RWPE2 (cell line): ENCODE measurements around the gene CTXND1.
"Not testable (repeated sequence)": the region's sequence is repeated elsewhere in the genome, so short reads cannot be mapped to it uniquely, and the experiment has no call there.

Experiments used
- ATAC-seq: fragments of 200-7000 bp; cut with Tn5 transposase; 3 replicates; pipeline ENCODE4 v1.9.1; 2021; ENCODE audit warnings: low read depth
- DNase-seq: peaks from one replicate; pipeline ENCODE4 v3.0.0-alpha.2; 2020; ENCODE audit warnings: low spot score
- H3K27ac ChIP-seq: fragments of 450-650 bp; 2 replicates; pipeline ENCODE4 v1.5.1; 2017; ENCODE audit warnings: mild to moderate bottlenecking; ENCODE audit not compliant: poor library complexity, severe bottlenecking
- H3K27me3 ChIP-seq: fragments of 250-450 bp; sonication (Bioruptor Pico); 2 replicates; pipeline ENCODE4 v1.5.1; 2021; ENCODE audit warnings: mild to moderate bottlenecking, moderate library complexity; ENCODE audit not compliant: insufficient read depth, poor library complexity, severe bottlenecking
- H3K36me3 ChIP-seq: fragments of 250-450 bp; sonication (Bioruptor Pico); 2 replicates; pipeline ENCODE4 v1.5.1; 2020; ENCODE audit warnings: low read depth, mild to moderate bottlenecking, moderate library complexity
- H3K4me1 ChIP-seq: fragments of 250-450 bp; sonication (Bioruptor Pico); 2 replicates; pipeline ENCODE4 v1.5.1; 2021; ENCODE audit warnings: mild to moderate bottlenecking, moderate library complexity; ENCODE audit not compliant: insufficient read depth, poor library complexity, severe bottlenecking
- H3K4me3 ChIP-seq: fragments of 250-450 bp; sonication (Bioruptor Pico); 2 replicates; pipeline ENCODE4 v1.5.1; 2021; ENCODE audit warnings: mild to moderate bottlenecking, moderate library complexity; ENCODE audit not compliant: severe bottlenecking
- H3K9me3 ChIP-seq: fragments of 250-450 bp; sonication (Bioruptor Pico); 2 replicates; pipeline ENCODE4 v1.5.1; 2021; ENCODE audit warnings: mild to moderate bottlenecking, moderate library complexity; ENCODE audit not compliant: severe bottlenecking
- TF ChIP-seq, protein P1 (sequence below): fragments of 450-650 bp; IDR thresholded peaks from one replicate; pipeline ENCODE4 v1.5.1; 2017; ENCODE audit warnings: mild to moderate bottlenecking, moderate library complexity; ENCODE audit not compliant: poor library complexity, severe bottlenecking

The CTXND1 gene

DNA sequence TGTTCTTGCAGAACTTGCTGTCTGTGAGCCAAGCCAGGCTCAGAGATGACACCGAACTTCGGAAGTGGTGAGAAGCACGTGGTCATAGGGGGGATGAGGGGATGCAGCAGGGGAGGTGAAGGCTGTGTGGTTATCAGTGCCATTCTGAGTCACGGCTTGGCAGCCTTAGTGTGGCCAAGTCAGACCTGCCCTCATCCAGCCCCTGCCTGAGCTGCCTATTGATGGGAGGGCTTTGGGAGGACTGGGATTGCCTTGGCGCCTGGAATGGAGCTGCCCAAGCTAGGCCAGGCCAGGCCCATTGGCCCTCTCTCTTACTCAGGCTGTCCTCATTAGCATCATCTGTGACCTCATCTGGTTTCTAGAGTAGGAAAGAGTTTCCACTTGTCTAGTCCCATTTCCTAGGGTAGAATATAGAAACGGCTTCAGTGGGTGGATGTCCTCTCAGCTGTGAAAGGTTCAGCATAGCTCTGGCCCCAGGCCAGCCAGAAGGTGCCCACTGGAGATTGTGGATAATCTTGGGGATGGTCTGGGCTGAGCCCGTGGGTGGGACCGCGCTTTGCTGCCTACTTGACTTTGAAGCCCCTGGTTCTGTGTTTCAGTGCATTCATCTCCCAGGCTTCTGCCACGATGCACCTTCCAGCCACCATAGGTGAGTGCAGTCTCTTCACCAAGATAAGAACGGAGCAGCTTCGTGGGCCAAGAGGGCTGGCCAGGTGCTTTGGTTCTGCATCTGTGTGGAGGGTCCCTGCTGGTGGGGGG is 92.0 kb downstream of the CTXND1 start:
- peak overlapping the region; percentile 54 for H3K27ac ChIP-seq
- peaks cover 10% of the 10 kb centered on the region for H3K4me1 ChIP-seq
- H3K4me3 ChIP-seq: no peak overlapping the region
- H3K27me3 ChIP-seq: no peaks in the 10 kb centered on the region
- ATAC-seq (no peak), DNase-seq (peak; percentile 51)
- H3K36me3 ChIP-seq: peaks cover 32% of the 10 kb centered on the region
- no peaks in the 10 kb centered on the region for H3K9me3 ChIP-seq
- TF ChIP-seq, protein P1, sequence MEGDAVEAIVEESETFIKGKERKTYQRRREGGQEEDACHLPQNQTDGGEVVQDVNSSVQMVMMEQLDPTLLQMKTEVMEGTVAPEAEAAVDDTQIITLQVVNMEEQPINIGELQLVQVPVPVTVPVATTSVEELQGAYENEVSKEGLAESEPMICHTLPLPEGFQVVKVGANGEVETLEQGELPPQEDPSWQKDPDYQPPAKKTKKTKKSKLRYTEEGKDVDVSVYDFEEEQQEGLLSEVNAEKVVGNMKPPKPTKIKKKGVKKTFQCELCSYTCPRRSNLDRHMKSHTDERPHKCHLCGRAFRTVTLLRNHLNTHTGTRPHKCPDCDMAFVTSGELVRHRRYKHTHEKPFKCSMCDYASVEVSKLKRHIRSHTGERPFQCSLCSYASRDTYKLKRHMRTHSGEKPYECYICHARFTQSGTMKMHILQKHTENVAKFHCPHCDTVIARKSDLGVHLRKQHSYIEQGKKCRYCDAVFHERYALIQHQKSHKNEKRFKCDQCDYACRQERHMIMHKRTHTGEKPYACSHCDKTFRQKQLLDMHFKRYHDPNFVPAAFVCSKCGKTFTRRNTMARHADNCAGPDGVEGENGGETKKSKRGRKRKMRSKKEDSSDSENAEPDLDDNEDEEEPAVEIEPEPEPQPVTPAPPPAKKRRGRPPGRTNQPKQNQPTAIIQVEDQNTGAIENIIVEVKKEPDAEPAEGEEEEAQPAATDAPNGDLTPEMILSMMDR: no peak

DNA sequence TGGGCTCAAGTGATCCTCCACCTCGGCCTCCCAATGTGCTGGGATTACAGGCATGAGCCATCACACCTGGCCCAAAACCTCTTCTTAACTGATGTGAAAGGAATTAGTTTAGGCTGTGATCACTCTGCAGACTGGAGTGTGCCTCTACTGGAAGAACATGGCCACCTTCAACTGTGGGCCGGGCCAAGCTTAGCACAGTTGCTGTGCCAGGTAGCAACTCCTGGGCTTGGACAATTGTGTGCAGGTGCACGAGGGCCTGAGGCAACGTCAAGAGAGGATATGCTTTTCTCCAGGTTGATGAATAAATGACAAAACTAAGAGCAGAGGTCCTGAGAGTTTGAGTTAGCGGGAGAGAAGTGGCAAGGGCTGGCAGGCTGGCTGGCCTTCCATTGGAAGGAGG is 92.7 kb downstream of the CTXND1 start:
- Histone ChIP-seq H3K4me3 (no peak overlapping the region), H3K4me1 (peaks cover 10% of the 10 kb centered on the region), H3K9me3 (no peaks in the 10 kb centered on the region), H3K27me3 (no peaks in the 10 kb centered on the region), H3K27ac (no peak overlapping the region), H3K36me3 (peaks cover 25% of the 10 kb centered on the region)
- ATAC-seq (no peak), DNase-seq (peak; percentile 52)
- TF ChIP-seq, protein P1: no peak

DNA sequence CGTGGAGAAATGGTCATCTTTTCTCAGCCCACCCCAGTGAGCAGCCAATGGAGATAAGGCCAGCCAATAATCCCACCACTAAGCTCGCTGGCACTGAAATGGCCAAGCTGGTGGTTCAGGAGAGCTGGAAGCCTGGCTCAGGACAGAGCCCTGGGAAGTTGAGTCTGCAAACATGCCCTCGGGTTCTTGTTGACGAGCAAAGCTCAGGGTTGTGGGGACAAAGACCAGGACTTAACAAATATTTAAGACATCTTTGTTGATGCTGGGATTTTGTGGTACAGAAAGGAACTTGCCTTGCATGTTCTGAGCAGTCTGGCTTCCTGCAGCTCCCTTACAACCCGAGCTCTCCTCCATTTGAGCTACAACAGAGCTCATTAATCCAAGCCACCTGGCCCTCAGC is 94.8 kb downstream of the CTXND1 start:
- no peaks in the 10 kb centered on the region for H3K27me3 ChIP-seq
- TF ChIP-seq, protein P1: no peak
- H3K36me3 ChIP-seq: peaks cover 16% of the 10 kb centered on the region
- no peak overlapping the region for H3K27ac ChIP-seq
- peaks cover 10% of the 10 kb centered on the region for H3K4me1 ChIP-seq
- ATAC-seq: no peak
- H3K9me3 ChIP-seq: no peaks in the 10 kb centered on the region
- H3K4me3 ChIP-seq: no peak overlapping the region
- peak; percentile 35 for DNase-seq

DNA sequence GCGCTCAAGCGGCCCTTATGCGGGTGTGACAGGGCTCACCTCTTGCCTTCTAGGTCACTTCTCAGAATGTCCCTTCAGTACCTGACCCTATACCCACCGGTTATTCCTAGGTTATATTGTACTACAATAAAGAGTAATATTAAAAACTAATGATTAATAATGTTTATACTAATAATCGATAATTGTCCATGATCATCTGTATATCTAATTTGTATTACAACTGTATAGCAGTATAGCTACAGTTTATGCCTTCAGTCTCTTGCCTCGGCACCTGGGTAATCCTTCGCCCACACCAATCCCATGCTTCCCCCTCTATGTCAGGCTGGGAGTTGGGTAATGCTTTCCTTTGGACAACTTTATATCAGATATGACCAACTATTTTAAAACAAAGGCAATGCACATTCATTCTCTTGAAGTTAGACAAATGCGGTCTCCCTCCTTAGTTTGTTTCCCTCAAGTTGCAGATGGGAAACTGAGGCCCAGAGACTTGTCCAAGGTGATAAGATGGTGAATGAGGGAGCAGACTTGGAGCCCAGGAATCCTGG is 95.8 kb downstream of the CTXND1 start:
- H3K27me3 ChIP-seq: no peaks in the 10 kb centered on the region
- H3K9me3 ChIP-seq: no peaks in the 10 kb centered on the region
- ATAC-seq (no peak), DNase-seq (no peak)
- TF ChIP-seq, protein P1: no peak
- H3K27ac ChIP-seq: no peak overlapping the region
- H3K36me3 ChIP-seq: peaks cover 6% of the 10 kb centered on the region
- H3K4me3 ChIP-seq: no peak overlapping the region
- H3K4me1 ChIP-seq: peaks cover 10% of the 10 kb centered on the region

DNA sequence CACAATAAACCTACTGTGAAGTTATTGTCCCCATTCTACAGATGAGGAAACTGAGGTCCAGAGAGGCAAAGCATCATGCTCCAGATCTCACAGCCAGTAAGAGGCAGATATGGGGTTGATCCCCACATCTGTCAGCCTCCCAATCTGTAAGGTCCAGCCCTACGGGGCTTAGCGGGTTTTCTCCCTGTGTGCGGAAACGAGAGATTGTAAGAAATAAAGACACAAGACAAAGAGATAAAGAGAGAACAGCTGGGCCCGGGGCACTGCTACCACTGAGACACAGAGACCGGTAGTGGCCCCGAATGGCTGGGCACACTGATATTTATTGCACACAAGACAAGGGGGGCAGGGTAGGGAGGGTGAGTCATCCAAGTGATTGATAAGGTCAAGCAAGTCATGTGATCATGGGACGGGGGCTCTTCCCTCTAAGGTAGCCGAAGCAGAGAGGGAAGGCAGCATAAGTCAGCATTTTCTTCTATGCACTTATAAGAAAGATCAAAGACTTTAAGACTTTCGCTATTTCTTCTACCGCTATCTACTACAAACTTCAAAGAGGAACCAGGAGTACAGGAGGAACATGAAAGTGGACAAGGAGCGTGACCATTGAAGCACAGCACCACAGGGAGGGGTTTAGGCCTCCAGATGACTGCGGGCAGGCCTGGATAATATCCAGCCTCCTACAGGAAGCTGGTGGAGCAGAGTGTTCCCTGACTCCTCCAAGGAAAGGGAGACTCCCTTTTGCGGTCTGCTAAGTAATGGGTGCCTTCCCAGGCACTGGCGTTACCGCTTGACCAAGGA is 96.4 kb downstream of the CTXND1 start:
- not testable (repeated sequence) for DNase-seq, H3K36me3 ChIP-seq, H3K4me3 ChIP-seq, ATAC-seq, H3K9me3 ChIP-seq, H3K27ac ChIP-seq, H3K27me3 ChIP-seq, H3K4me1 ChIP-seq
